HG03558 (cell line): ENCODE measurements around the gene TCF3.
A peak's percentile ranks its signal among the peaks of the same experiment; 100 is the strongest.

Experiments
- ATAC-seq: cut with Tn5 transposase; IDR thresholded peaks from one replicate; pipeline ENCODE4 v1.9.1; 2021; ENCODE audit warnings: moderate number of reproducible peaks; ENCODE audit not compliant: unreplicated experiment; ENCODE audit errors: extremely low read depth

Gene TCF3

DNA sequence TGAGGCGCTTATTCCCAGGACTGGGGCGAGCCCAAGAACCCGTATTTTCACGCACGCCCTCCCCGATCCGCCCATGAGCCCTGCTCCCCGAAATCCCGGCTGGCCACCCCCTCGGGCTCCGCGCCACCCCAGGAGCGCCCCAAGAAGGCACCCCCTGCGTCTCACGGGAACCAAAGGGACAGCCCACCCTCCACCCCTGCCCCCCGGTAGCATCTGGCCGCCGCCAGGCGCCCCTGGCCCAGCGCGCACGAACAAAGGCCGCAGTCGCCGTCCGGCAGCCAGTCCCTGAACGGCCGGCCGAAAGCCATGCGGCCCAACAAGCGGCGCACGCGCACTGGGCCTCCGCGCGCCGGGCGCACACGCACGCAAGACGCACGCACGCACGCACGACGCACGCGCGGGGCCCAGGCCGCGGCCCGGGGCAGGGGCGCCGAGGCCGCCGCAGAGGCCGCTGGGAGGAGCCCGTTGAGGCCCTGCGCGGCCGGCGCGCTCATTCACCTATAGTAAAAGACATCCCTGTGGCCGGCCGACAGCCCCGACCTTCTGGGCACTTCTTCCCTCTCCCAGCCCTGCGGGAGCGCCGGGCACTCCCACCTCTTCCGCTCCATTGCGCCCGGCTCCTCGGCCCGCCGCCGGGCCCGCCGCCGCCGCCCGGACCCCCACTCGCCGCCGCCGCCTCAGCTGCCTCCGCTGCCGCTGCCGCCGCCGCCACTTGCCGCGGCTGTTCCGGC is 60.2 kb downstream of the TCF3 start:
- peak; percentile 45 for ATAC-seq

DNA sequence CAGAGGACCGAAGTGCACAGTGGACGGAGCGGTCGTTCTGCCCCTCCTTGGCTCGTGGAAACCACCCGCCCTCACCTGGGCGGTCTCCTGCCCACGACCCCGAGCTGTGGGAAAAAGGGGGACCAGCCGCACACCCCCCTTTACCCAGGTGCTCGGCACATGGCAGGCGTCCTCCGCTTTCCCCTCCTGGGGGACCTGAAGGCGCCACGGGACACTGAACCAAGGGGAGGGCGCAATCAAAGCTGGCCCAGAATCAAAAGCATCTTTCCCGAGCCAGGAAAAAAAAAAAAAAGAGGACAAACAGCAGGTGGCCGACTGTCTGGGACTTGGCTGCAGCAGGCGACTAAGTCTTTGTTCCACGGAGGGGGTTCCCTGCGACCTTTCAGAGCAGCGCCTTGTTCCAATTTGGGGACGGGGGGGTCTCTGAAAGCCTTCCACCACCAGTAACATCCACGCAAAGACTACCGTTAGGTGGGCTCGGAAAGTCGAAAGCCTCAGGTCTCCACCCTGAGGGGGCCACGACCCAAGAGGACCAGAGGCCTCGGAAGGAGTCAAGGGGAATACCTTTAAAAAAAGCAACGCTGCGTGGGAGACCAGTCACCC is 60.9 kb downstream of the TCF3 start:
- ATAC-seq = no peak

GRCh38 chr19:1590641-1591397 is 61.6 kb downstream of the TCF3 start:
- ATAC-seq = no peak

GRCh38 chr19:1587872-1588271 is 64.5 kb downstream of the TCF3 start:
- no peak for ATAC-seq

GRCh38 chr19:1585243-1585580 is 67.2 kb downstream of the TCF3 start:
- ATAC-seq = no peak

- ATAC-seq = no peak
These were observed 67.7 kb downstream of the TCF3 start for GRCh38 chr19:1584500-1585242.

DNA sequence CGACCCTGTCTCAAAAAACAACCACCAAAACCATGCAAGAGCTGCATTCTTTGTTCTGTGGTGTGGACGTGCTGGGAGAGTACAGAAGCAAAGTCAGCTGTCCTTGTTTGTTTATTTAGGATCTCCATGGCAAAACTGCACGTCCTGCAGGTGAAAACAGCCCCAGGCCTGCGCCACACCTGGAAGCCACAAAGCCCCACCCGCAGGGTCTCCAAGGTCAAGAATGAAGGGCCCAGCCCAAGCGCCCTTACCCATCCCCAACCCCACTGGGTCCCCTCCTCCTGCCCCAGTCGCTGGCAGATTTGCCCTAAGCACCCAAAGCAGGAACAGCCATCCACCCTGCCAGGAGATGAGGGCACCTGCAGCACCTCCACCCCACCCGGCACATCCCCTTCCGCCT is 70.2 kb downstream of the TCF3 start:
- ATAC-seq = no peak

GRCh38 chr19:1580957-1581356 is 71.5 kb downstream of the TCF3 start:
- ATAC-seq = no peak

GRCh38 chr19:1580382-1580781 is 72.0 kb downstream of the TCF3 start:
- ATAC-seq = no peak

- ATAC-seq = no peak
These were observed 73.2 kb downstream of the TCF3 start for GRCh38 chr19:1579222-1579621.

DNA sequence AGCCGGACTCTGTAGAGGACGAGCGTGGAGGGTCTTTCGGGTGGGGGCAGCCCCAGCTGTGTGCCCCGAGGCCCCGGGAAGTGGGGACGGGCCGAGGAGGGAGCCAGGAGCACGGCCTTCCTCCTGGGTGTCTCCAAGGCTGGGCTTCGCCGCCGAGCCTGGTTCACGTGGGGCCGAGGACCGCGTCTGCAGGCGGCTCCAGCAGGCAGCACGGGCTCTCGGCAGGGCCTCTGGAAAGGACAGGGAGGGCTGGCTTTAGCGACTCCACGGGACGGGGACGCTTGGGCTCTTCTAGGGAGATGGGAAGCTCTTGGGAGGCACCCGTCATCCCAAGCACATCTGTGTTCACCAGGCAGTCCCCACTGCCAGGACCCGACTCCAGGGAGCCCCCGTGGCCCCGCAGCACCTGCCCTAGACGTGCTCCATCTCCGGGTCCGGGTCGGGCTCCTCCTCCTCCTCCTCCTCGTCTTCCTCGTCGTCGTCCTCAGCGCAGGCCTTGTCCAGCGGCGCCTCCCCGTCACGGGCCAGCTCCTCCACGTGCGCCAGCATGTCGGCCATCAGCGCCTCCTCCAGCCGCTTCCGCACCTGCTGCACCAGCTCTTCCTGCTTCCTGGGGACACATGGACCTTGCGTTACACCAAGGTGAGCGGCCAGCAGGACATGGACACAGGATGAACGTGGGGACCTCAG is 74.3 kb downstream of the TCF3 start:
- ATAC-seq = no peak

DNA sequence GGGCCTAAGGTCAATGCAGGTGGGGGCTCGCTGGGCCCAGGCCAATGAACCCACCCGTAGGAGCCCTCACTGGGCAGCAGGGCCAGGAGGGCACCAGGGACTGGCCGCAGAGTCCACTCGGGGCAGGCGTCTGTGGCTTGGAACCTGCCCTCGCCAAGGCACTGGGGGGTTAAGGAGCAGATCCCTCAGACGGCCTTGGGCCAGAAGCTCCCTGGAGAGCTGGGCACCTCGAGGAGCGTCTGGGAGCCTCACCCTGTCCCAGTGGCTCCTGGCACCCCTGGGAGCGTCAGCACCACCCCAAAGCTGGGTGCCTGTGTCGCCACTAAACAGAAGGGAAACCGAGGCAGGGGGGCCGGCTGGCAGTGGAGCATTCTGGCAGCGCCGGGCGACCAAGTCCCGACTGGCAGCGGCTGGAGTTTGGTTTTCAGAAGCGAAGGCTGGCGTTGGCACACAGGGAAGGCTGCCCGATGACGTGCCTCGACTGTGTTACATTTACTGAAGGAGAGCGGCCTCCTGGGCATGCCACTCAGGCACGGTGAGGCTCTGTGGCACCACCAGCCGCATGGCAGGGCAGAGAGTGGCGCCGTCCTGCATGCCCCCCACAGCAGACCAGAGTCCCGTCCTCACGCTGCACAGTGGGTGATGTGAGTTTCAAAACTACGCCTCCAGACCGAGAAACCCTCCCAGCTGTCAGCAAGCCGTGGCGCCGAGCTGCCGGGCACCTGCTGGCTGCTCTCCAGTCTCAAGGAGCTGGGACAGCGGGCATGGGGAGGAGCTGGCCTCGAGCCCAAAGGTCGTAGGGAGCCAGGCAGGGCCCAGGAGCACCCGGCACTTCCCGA is 75.1 kb downstream of the TCF3 start:
- ATAC-seq = no peak

DNA sequence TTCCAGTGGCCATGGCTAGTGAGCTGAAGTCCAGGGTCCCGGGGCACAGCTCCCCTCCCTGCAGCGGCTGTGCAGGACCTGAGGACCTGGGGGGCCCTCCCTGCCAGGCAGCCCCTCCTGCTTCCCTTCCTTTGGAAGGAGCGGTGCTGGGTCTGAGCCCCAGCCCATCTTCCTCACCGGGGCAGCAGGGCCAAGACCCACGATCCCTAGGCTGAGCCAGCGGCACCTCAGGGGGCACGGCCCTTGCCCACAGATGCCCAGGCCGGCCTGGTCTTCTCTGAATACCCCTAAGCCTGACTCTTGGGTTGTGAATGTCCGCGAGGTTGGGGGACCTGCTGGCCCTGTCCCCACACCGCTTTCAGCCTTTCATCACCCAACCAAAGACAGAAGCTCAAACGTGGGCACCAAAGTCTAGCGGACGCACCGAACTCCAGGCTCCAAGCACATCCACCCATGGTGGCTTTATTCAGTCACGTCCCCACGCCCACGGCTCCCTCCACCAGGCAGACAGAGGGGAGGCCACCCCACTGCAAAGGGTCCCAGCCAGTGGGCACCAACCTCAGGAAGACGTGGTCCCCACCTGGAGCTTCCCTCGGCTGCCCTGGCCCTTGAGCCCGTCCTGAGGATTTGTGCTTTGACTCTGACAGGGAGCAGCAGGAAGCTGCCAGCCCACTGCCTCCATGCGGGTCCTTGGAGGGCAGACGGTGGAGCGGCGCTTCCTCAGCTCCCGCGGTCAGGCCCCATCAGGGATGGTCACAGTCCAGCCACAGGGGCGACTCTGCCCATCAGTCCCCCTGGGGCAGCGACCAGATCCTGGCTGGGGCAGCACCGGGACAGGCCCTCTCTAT is 75.9 kb downstream of the TCF3 start:
- no peak for ATAC-seq

GRCh38 chr19:1575323-1576241 is 76.8 kb downstream of the TCF3 start:
- ATAC-seq = no peak

DNA sequence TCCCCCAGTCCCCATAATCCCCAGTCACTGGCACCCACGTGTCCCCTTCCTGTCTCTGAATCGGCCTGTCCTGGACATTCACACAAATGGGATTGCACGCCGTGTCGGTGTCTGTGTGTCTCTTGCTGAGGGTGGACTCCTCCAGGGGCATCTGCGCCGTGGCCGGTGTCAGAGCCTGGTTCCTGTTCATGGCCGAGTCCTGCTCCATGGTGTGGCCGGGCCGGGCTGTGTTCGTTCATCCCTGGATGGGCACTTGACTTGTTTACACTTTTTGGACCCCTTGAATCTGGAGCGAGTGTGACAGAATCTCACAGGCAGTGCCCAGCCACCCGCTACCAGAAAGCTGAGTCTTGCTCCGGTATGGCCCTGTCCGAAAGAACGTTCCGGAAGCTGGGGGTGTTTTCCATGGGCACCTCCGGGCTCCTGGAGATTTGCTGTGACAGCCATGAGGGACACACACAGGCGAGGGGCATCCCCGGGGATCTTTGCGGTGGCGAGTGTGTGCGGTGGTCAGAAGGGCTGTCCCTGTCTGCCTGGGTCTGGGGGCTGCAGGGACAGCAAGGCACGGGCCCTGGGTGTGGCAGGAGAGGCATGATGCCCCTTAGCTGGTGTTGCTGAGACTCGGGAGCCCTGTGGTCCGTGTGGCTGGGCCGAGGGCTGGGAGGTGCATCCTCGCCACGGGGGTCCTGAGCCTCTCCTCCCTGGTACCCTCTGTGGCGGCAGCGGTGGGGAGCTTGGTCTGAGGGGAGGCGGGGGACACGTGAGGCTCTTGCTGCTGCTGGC is 77.9 kb downstream of the TCF3 start:
- ATAC-seq = no peak

DNA sequence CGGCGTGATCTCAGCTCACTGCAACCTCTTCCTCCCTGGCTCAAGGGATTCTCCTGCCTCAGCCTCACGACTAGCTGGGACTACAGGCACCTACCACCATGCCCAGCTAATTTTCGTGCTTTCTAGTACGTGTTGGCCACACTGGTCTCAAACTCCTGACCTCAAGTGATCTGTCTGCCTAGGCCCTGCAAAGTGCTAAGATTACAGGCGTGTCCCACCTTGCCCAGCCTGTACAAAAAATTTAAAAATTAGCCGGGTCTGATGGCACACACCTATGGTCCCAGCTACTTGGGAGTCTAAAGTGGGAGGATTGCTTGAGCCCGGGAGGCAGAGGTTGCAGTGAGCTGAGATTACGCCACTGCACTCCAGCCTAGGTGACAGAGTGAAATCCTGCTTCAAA is 79.6 kb downstream of the TCF3 start:
- no peak for ATAC-seq

GRCh38 chr19:1571358-1571757 is 81.1 kb downstream of the TCF3 start:
- no peak for ATAC-seq
